Muscle of leg (tissue), 16 donors: ENCODE data around the gene C5orf22. TPM values are rescaled to one million over a fixed set of nuclear protein-coding genes. Genes with fewer than 3 reads are reported as not detected.

Source experiments
- DNase-seq: peaks from one replicate; pipeline ENCODE4 v3.0.0; 2013
- H3K27ac ChIP-seq: one replicate; pipeline ENCODE4 v1.5.1; 2013; ENCODE audit warnings: mild to moderate bottlenecking, low read length, control low read depth
- H3K27me3 ChIP-seq: one replicate; pipeline ENCODE4 v1.6.1; 2013; ENCODE audit warnings: low read length; ENCODE audit not compliant: control insufficient read depth, insufficient read depth
- H3K36me3 ChIP-seq: one replicate; pipeline ENCODE4 v1.6.1; 2013; ENCODE audit warnings: low read length; ENCODE audit not compliant: control insufficient read depth, insufficient read depth
- H3K4me1 ChIP-seq: one replicate; pipeline ENCODE4 v1.6.1; 2013; ENCODE audit warnings: low read length; ENCODE audit not compliant: control insufficient read depth, insufficient read depth
- H3K4me3 ChIP-seq: one replicate; pipeline ENCODE4 v1.5.1; 2013; ENCODE audit warnings: low read length, control low read depth
- H3K9me3 ChIP-seq: replicated peaks from 2 replicates; pipeline ENCODE4 v1.6.1; 2013; ENCODE audit warnings: low read depth, low read length; ENCODE audit not compliant: control insufficient read depth
- WGBS: methylation state at CpG from one replicate; pipeline ENCODE4 v1.1.5; 2013; ENCODE audit warnings: missing lambda C conversion rate; ENCODE audit not compliant: insufficient coverage; 5-methylcytosine and 5-hydroxymethylcytosine counted together
- long read RNA-seq, 11 donors: transcript quantifications; one replicate each; lab custom pipeline, GENCODE V29; 2026
- polyA plus RNA-seq, 8 donors: library from polyadenylated mRNA; unstranded; fragments of 120-200 nt; gene quantifications; one replicate each; pipeline versions ENCODE4 v1.2.1 to v1.2.3, GENCODE V29; 2013; ENCODE audit warnings: inconsistent platforms in 1 of 8, low replicate concordance in 1 of 8; ENCODE audit not compliant: insufficient read length in 8 of 8, insufficient read depth in 1 of 8
- total RNA-seq: library from RNA; stranded (reverse); fragments of 120-200 nt; gene quantifications from one replicate; pipeline ENCODE4 v1.2.4, GENCODE V29; 2013

Gene C5orf22
- total RNA-seq = 15.4 TPM
- 10 to 100 TPM; 13.6 to 19.9 (median 16.6) TPM for polyA plus RNA-seq
- long read RNA-seq, donor 1 = 0 reads
- long read RNA-seq, donor 2, partial matches to known transcripts = 0 of 1 reads
- long read RNA-seq, donor 2, other reads (novel, unspliced or antisense) = 0 of 1 reads
- long read RNA-seq, donor 3, partial matches to known transcripts = 0 of 3 reads
- long read RNA-seq, donor 3, other reads (novel, unspliced or antisense) = 0 of 3 reads
- long read RNA-seq, donor 4, partial matches to known transcripts = 0 of 3 reads
- long read RNA-seq, donor 4, other reads (novel, unspliced or antisense) = 0 of 3 reads
- long read RNA-seq, donor 5, partial matches to known transcripts = 21 of 22 reads
- long read RNA-seq, donor 5, other reads (novel, unspliced or antisense) = 0 of 22 reads
- long read RNA-seq, donor 6, transcript C5orf22-201 (9 exons, 3,612 nt) = major isoform, 6 of 6 reads
- long read RNA-seq, donor 6, partial matches to known transcripts = 0 of 6 reads
- long read RNA-seq, donor 6, other reads (novel, unspliced or antisense) = 0 of 6 reads
- long read RNA-seq, donor 7, partial matches to known transcripts = 0 of 2 reads
- long read RNA-seq, donor 7, other reads (novel, unspliced or antisense) = 0 of 2 reads
- long read RNA-seq, donor 8, partial matches to known transcripts = 0 of 5 reads
- long read RNA-seq, donor 8, other reads (novel, unspliced or antisense) = 0 of 5 reads
- long read RNA-seq, donor 9, partial matches to known transcripts = 0 of 1 reads
- long read RNA-seq, donor 9, other reads (novel, unspliced or antisense) = 0 of 1 reads
- long read RNA-seq, donor 10, transcript C5orf22-201 (9 exons, 3,612 nt) = major isoform, 5 of 6 reads
- long read RNA-seq, donor 10, partial matches to known transcripts = 0 of 6 reads
- long read RNA-seq, donor 10, other reads (novel, unspliced or antisense) = 0 of 6 reads
- long read RNA-seq, donor 11, transcript C5orf22-201 (9 exons, 3,612 nt) = major isoform, 5 of 5 reads
- long read RNA-seq, donor 11, partial matches to known transcripts = 0 of 5 reads
- long read RNA-seq, donor 11, other reads (novel, unspliced or antisense) = 0 of 5 reads

- Histone ChIP-seq H3K27me3 (no peaks in the 10 kb centered on the region), H3K4me3 (peak within 1 kb of the TSS; percentile 85), H3K36me3 (peaks cover 38% of the 10 kb centered on the region), H3K27ac (peak within 1 kb of the TSS; percentile 72), H3K4me1 (peaks cover 16% of the 10 kb centered on the region), H3K9me3 (no peaks in the 10 kb centered on the region)
- under 1% methylated on average over 46 of the region's 52 CpGs for WGBS
- peak; percentile 99 for DNase-seq
These were observed at the start of gene C5orf22, which contains the start of gene DROSHA for GRCh38 chr5:31531888-31532547. Gene C5orf22 (plus strand): TSS chr5:31532301. CDS start chr5:31532393, 92 bp downstream. Gene DROSHA (minus strand): TSS chr5:31532093. CDS start chr5:31529059, 3,034 bp downstream.

GRCh38 chr5:31485376-31486207 lies 46.5 kb upstream of the C5orf22 start:
- Histone ChIP-seq H3K4me3 (no peak overlapping the region), H3K36me3 (peaks cover 23% of the 10 kb centered on the region), H3K4me1 (no peaks in the 10 kb centered on the region), H3K27me3 (no peaks in the 10 kb centered on the region), H3K9me3 (no peaks in the 10 kb centered on the region), H3K27ac (no peak overlapping the region)
- no peak for DNase-seq
- WGBS = no CpG with 5 or more reads among the region's 7 CpGs

- H3K4me1 ChIP-seq = no peaks in the 10 kb centered on the region
- no peaks in the 10 kb centered on the region for H3K27me3 ChIP-seq
- 33% methylated on average over 2 of the region's 6 CpGs for WGBS
- H3K36me3 ChIP-seq = peaks cover 23% of the 10 kb centered on the region
- no peak overlapping the region for H3K27ac ChIP-seq
- H3K4me3 ChIP-seq = no peak overlapping the region
- no peak for DNase-seq
- H3K9me3 ChIP-seq = no peaks in the 10 kb centered on the region
These were observed 45.7 kb upstream of the C5orf22 start for GRCh38 chr5:31486441-31486840.

- H3K36me3 ChIP-seq = peaks cover 20% of the 10 kb centered on the region
- H3K4me1 ChIP-seq = no peaks in the 10 kb centered on the region
- no peak overlapping the region for H3K4me3 ChIP-seq
- H3K27ac ChIP-seq = no peak overlapping the region
- WGBS = no CpG with 5 or more reads among the region's 2 CpGs
- no peaks in the 10 kb centered on the region for H3K9me3 ChIP-seq
- H3K27me3 ChIP-seq = no peaks in the 10 kb centered on the region
- no peak for DNase-seq
These were observed 44.6 kb upstream of the C5orf22 start for GRCh38 chr5:31487506-31487905.

- Histone ChIP-seq H3K27ac (no peak overlapping the region), H3K4me3 (no peak overlapping the region)
- WGBS = no CpG with 5 or more reads among the region's 4 CpGs
These were observed 39.2 kb upstream of the C5orf22 start for GRCh38 chr5:31492869-31493268.

GRCh38 chr5:31495336-31495735 lies 36.8 kb upstream of the C5orf22 start:
- Histone ChIP-seq H3K4me3 (no peak overlapping the region), H3K9me3 (no peaks in the 10 kb centered on the region), H3K36me3 (peaks cover 66% of the 10 kb centered on the region), H3K27ac (no peak overlapping the region), H3K27me3 (no peaks in the 10 kb centered on the region), H3K4me1 (no peaks in the 10 kb centered on the region)
- DNase-seq = no peak
- WGBS = 96% methylated on average over 2 of the region's 4 CpGs

More at GRCh38 chr5:31492869-31493268, 39.2 kb upstream of the C5orf22 start:
- peaks cover 49% of the 10 kb centered on the region for H3K36me3 ChIP-seq
- H3K4me1 ChIP-seq = no peaks in the 10 kb centered on the region
- H3K9me3 ChIP-seq = no peaks in the 10 kb centered on the region
- no peak for DNase-seq
- H3K27me3 ChIP-seq = no peaks in the 10 kb centered on the region

GRCh38 chr5:31496301-31496700 lies 35.8 kb upstream of the C5orf22 start:
- Histone ChIP-seq H3K9me3 (no peaks in the 10 kb centered on the region), H3K4me1 (no peaks in the 10 kb centered on the region), H3K27me3 (no peaks in the 10 kb centered on the region), H3K36me3 (peaks cover 75% of the 10 kb centered on the region), H3K27ac (no peak overlapping the region), H3K4me3 (no peak overlapping the region)
- no peak for DNase-seq
- WGBS = no CpG with 5 or more reads among the region's 2 CpGs

- Histone ChIP-seq H3K4me1 (no peaks in the 10 kb centered on the region), H3K27me3 (no peaks in the 10 kb centered on the region), H3K4me3 (no peak overlapping the region), H3K9me3 (no peaks in the 10 kb centered on the region), H3K27ac (no peak overlapping the region), H3K36me3 (peaks cover 79% of the 10 kb centered on the region)
- DNase-seq = no peak
- WGBS = 98% methylated on average over 6 of the region's 6 CpGs
These were observed 35.2 kb upstream of the C5orf22 start for GRCh38 chr5:31496891-31497290.

GRCh38 chr5:31500256-31500655 lies 31.8 kb upstream of the C5orf22 start:
- Histone ChIP-seq H3K4me1 (no peaks in the 10 kb centered on the region), H3K4me3 (no peak overlapping the region), H3K27ac (no peak overlapping the region), H3K36me3 (peaks cover 87% of the 10 kb centered on the region), H3K9me3 (no peaks in the 10 kb centered on the region), H3K27me3 (no peaks in the 10 kb centered on the region)
- 95% methylated on average over 4 of the region's 4 CpGs for WGBS
- no peak for DNase-seq
